GM18526 (cell line): ENCODE results near the gene KRTAP4-5.
"Not testable (repeated sequence)": the region's sequence is repeated elsewhere in the genome, so short reads cannot be mapped to it uniquely, and the experiment has no call there.

Source experiments
- POLR2A ChIP-seq: IDR thresholded peaks from 3 replicates; pipeline ENCODE4 v1.6.1; 2011; ENCODE audit not compliant: insufficient read length; ENCODE audit errors: extremely low read depth

KRTAP4-5 gene

GRCh38 chr17:41149652-41149985, at the start of gene KRTAP4-5:
Gene KRTAP4-5 (minus strand): TSS chr17:41149825. CDS start chr17:41149767, 58 bp downstream.
- TF ChIP-seq POLR2A, result no peak

DNA sequence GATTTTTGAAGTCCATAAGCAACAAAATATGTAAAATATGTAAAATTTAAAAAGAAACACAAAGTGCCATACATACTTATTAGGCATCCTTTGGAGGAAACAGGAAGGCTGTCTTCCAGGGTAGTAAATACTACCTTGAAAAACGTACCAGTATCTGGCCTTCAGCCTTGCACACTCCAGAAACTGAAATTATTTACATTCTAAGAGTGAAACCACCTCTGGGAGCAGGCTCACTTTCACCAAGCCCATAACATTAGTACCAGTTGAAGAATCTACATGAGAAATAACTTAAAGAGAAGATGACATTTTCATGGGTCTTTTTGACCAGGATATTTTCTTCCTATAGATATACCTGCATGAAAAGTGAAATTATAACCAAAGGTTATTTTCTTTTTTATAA, 46.4 kb upstream of the KRTAP4-5 start:
- no peak for TF ChIP-seq POLR2A

DNA sequence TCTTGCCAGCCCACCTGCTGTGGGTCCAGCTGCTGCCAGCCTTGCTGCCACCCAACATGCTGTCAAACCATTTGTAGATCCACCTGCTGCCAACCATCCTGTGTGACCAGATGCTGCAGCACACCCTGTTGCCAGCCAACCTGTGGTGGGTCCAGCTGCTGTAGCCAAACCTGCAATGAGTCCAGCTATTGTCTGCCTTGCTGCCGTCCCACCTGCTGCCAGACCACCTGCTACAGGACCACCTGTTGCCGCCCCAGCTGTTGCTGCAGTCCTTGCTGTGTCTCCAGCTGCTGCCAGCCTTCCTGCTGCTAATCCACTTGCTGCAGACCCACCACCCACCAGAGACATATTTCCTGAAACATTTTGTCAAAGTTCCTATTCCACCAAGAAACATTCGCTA, 40.7 kb upstream of the KRTAP4-5 start:
- TF ChIP-seq POLR2A, result no peak

GRCh38 chr17:41189837-41190318, 40.3 kb upstream of the KRTAP4-5 start, which contains the start of gene KRTAP9-1:
Gene KRTAP9-1 (plus strand): TSS chr17:41189887. CDS start chr17:41189887, 0 bp downstream.
- not testable (repeated sequence) for TF ChIP-seq POLR2A

GRCh38 chr17:41186872-41187271, 37.2 kb upstream of the KRTAP4-5 start:
- TF ChIP-seq POLR2A, result no peak

DNA sequence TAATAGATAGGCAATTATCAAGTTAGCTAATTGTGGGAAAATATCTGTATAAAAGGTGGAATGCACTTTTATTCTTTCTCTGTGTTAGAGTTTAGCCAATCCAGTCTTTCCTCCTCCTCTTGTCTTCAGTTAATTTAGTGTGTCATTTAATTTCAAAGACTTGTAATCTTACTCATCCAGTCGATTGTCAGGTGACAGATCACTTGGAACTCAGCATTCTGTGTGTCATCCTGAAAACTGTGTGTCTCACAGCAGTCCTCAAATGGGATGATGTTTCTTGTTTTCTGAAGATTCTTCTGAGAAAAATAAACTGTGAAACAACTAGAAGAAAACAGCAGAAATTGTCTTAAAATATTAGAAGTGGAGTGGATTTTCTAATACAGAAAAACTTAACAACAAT, 35.4 kb upstream of the KRTAP4-5 start:
- TF ChIP-seq POLR2A, result no peak

- TF ChIP-seq POLR2A, result no peak
These were observed 34.9 kb upstream of the KRTAP4-5 start, which contains the start of gene KRTAP4-1 for GRCh38 chr17:41184480-41184961. Gene KRTAP4-1 (minus strand): TSS chr17:41184911. CDS start chr17:41184854, 57 bp downstream.

DNA sequence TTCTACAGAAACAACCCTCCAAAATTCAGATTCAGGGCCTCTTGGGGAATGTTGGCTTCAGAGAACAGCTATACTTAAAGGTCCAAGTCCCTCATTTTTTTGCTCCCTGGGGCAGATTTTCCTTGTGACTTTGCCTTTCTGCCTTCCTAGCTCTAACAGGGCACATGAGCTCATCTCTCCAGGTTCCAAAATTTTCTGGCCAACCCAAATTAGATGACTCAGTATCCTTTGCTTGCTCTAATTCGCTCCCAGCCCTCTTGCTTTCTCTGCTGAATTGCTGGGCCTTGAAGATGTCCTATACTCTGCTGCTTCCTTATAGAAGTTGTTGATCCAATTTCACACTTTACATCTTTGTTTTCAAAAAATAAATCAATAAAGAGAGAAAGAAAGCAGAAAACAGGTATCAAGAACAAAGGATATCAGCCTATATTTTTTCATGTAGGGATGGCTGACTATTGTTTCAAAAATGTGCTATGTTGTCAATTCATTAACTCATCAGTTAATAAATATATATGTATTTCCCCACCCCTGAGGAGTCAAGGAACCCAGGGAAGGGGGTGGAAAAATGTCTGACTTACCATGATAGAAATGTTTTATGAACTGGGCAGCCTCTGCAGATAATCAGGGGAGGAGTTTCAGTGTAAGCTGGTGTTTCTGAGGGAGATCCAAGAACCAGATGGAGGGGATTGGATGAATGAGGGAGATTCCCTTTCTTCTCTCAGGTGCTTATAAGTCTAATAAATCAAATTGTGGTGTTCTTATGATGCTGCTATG, 29.4 kb upstream of the KRTAP4-5 start:
- TF ChIP-seq POLR2A, result no peak

GRCh38 chr17:41178341-41178740, 28.7 kb upstream of the KRTAP4-5 start:
- TF ChIP-seq POLR2A, result no peak

- TF ChIP-seq POLR2A, result no peak
These were observed 28.2 kb upstream of the KRTAP4-5 start, which contains the start of gene KRTAP4-2 for GRCh38 chr17:41177727-41178271. Gene KRTAP4-2 (minus strand): TSS chr17:41178221. CDS start chr17:41178164, 57 bp downstream.

DNA sequence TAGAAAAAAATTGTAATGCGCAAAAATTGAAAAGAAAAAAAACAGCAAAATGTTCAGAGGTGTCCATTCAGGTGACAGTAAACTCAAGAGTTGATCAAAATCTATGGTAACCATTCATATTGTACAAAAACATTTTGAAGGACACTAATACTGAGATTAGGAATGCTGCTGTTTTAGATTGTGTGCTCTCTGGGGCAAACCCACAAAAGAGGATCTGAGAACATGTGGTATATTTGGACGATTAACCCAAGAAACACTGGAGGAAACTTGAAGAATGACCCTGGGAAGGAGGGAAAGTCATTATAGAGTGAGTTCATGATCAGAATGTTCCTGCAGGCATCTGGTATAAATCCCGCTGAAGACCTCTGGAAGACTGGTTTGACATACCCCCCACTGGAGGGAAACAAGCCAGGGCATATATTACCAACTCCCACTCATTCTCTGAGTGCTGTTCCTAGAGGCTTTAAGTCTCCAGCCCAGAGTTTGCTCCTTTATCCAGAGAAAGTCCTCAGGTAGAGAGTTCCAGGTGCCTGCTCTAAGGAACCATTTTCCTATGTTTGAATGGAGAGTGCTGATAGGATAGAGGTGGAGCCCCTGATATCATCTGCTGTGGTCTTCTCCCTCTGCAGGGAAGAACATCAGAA, 27.2 kb upstream of the KRTAP4-5 start:
- no peak for TF ChIP-seq POLR2A

DNA sequence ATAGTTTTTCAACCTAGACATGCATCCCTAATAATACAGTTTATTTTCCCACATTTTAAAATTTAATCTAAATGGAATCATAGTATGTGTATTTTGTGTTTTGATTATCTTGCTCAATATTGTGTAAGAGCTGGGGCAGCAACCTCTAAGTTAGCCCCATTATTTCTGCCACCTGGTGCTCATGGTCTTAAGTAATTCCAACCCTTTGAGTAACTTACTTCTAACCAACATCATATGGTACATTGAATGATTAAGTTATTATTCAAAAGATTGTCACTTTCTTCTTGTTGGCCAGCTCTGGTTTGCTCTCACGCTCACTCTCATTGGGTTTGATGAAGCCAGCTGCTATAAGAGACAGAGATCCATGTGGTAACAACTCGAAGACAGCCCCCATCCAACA, 22.3 kb upstream of the KRTAP4-5 start:
- TF ChIP-seq POLR2A, result no peak

- no peak for TF ChIP-seq POLR2A
These were observed 18.5 kb upstream of the KRTAP4-5 start, which contains the start of gene KRTAP4-3 for GRCh38 chr17:41168121-41168520. Gene KRTAP4-3 (minus strand): TSS chr17:41168221. CDS start chr17:41168172, 49 bp downstream.

DNA sequence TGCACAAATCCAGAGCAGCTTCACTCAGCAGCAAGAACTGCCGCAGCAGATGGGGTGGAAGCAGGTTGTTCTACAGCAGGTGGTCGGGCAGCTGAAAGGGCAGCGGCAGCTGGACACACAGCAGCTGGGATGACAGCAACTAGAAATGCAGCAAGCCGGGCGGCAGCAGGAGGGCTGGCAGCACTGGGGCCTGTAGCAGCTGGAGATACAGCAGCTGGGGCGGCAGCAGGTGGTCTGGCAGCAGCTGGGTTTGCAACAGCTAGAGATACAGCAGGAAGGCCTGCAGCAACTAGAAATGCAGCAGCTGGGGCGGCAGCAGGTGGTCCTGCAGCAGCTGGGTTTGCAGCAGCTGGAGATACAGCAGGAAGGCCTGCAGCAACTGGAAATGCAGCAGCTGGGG, 17.9 kb upstream of the KRTAP4-5 start:
- no peak for TF ChIP-seq POLR2A

DNA sequence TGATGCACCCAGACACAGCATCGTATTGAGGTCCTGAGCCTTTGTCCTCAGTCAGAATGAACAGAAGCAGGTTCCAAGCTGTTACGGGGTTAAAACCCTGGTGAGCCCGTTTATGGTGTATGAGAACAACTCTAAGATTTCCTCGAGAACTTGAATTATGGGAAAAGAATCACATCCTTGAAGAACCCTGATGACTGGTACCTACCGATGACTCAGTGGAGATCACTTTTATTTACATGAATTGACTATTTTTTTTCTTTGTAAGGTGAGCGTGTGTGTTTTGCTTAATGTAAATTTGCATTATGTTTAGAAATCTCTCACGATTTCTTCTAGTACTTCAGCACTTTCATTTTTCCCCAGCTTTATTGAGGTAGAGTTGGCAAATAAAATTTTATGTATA, 14.2 kb upstream of the KRTAP4-5 start:
- no peak for TF ChIP-seq POLR2A

DNA sequence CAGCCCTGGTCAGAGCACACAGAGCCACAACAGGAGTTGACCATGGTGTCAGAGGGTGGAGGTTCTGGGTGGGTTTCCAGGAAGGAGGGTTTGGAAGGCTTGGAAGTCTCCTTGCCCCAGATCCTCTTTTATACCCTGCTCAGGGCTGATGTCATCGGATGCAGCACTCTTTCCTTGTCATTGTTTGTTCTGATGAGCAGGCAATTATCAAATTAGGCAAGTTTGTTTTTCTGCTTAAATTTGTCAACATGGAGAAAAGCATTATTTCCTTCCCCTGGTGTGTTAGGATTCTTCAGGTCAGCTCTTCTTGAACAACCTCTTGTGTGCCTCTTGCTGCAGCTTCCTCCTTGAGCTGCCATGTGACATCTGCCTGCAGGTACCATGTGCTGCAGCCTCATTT, 11.0 kb upstream of the KRTAP4-5 start, which contains the start of gene KRTAP4-4:
Gene KRTAP4-4 (minus strand): TSS at position 101 of the 400 bp plus-strand sequence. CDS start 57 bp downstream, at position 44.
- TF ChIP-seq POLR2A, result no peak
